Activated CD8-positive, alpha-beta T cell treated with anti-CD3 and anti-CD28 coated beads, Interleukin-2, amount 10 ng/mL, durations not matched to agents 7 days and 5 days (primary cell): ENCODE data around the gene KCNMA1. TPM values are rescaled to one million over a fixed set of nuclear protein-coding genes. Genes with fewer than 3 reads are reported as not detected.

Experiments used
- ATAC-seq: fragments of 150-1000 bp; cut with Tn5 transposase; one replicate; pipeline ENCODE4 v1.10.0; 2021; ENCODE audit warnings: moderate library complexity
- CTCF ChIA-PET: fragments of 350-600 bp; sonication (Branson Sonifier 250); formaldehyde crosslinking; loops from one replicate; lab custom pipeline; 2021; ENCODE audit warnings: antibody characterized with exemption; lab: Charles Lee
- POLR2A ChIA-PET: fragments of 350-600 bp; sonication (Branson Sonifier 250); formaldehyde crosslinking; loops from one replicate; lab custom pipeline; 2021; ENCODE audit warnings: antibody characterized with exemption; lab: Charles Lee
- DNase-seq: peaks from one replicate; pipeline ENCODE4 v3.0.0-alpha.2; 2020
- H3K27ac Mint-ChIP-seq: one replicate; pipeline ENCODE4 v1.8.0; 2021; ENCODE audit warnings: mild to moderate bottlenecking, mixed read lengths
- H3K27me3 Mint-ChIP-seq: one replicate; pipeline ENCODE4 v1.8.0; 2021; ENCODE audit warnings: low read depth, mixed read lengths
- H3K36me3 Mint-ChIP-seq: one replicate; pipeline ENCODE4 v1.8.0; 2021; ENCODE audit warnings: low read depth, mixed read lengths
- H3K4me1 Mint-ChIP-seq: one replicate; pipeline ENCODE4 v1.8.0; 2021; ENCODE audit warnings: low read depth, mixed read lengths
- H3K4me3 Mint-ChIP-seq: one replicate; pipeline ENCODE4 v1.8.0; 2021; ENCODE audit warnings: mild to moderate bottlenecking, mixed read lengths
- H3K9me3 Mint-ChIP-seq: one replicate; pipeline ENCODE4 v1.8.0; 2022; ENCODE audit warnings: mixed read lengths; ENCODE audit not compliant: insufficient read depth
- total RNA-seq, 2 experiments: library from RNA; stranded (reverse); gene quantifications; one replicate each; pipeline ENCODE4 v1.2.3, GENCODE V29; 2021

The KCNMA1 gene
- total RNA-seq, 2 experiments from 2014 or later: 0.16 TPM

GRCh38 chr10:77244286-77244685 lies 393.3 kb downstream of the KCNMA1 start:
- Mint-ChIP-seq H3K9me3 (no peaks in the 10 kb centered on the region), H3K4me1 (no peaks in the 10 kb centered on the region), H3K27ac (no peak overlapping the region), H3K27me3 (peaks cover 6% of the 10 kb centered on the region), H3K36me3 (no peaks in the 10 kb centered on the region), H3K4me3 (no peak overlapping the region)
- DNase-seq: no peak
- ChIA-PET CTCF (interaction anchor here (1.5 kb wide), 1 partner anchor 79 kb away, joined by 4 read pairs; no protein-coding TSS in a partner anchor), POLR2A (interaction anchor here (0.6 kb wide), 1 partner anchor 581 kb away, joined by 6 read pairs; no protein-coding TSS in a partner anchor)
- no peak for ATAC-seq

GRCh38 chr10:77241350-77241725 lies 396.3 kb downstream of the KCNMA1 start:
- Mint-ChIP-seq H3K9me3 (no peaks in the 10 kb centered on the region), H3K27me3 (peaks cover 6% of the 10 kb centered on the region), H3K27ac (no peak overlapping the region), H3K36me3 (no peaks in the 10 kb centered on the region), H3K4me1 (no peaks in the 10 kb centered on the region), H3K4me3 (no peak overlapping the region)
- ChIA-PET CTCF (interaction anchor here (0.8 to 1.3 kb wide), 2 partner anchors 10 to 400 kb away, joined by 3 read pairs; no protein-coding TSS in a partner anchor), POLR2A (no interaction called here)
- ATAC-seq: no peak
- DNase-seq: no peak

- ChIA-PET CTCF (interaction anchor here (1.3 kb wide), 1 partner anchor 401 kb away, joined by 3 read pairs; no protein-coding TSS in a partner anchor), POLR2A (no interaction called here)
- DNase-seq (no peak), ATAC-seq (no peak)
- H3K4me1 Mint-ChIP-seq: no peaks in the 10 kb centered on the region
- H3K9me3 Mint-ChIP-seq: no peaks in the 10 kb centered on the region
- H3K4me3 Mint-ChIP-seq: no peak overlapping the region
- peaks cover 6% of the 10 kb centered on the region for H3K27me3 Mint-ChIP-seq
- no peaks in the 10 kb centered on the region for H3K36me3 Mint-ChIP-seq
- H3K27ac Mint-ChIP-seq: no peak overlapping the region
These were observed 396.8 kb downstream of the KCNMA1 start for GRCh38 chr10:77240706-77241349.

GRCh38 chr10:77240041-77240652 lies 397.5 kb downstream of the KCNMA1 start:
- Mint-ChIP-seq H3K27me3 (peaks cover 6% of the 10 kb centered on the region), H3K4me1 (no peaks in the 10 kb centered on the region), H3K36me3 (no peaks in the 10 kb centered on the region), H3K9me3 (no peaks in the 10 kb centered on the region), H3K27ac (no peak overlapping the region), H3K4me3 (no peak overlapping the region)
- POLR2A ChIA-PET: no interaction called here
- CTCF ChIA-PET: interaction anchor here (0.6 to 0.9 kb wide), 2 partner anchors 34 to 143 kb away, joined by 3 read pairs; no protein-coding TSS in a partner anchor
- DNase-seq (no peak), ATAC-seq (no peak)

- no peak for ATAC-seq
- Mint-ChIP-seq H3K4me1 (no peaks in the 10 kb centered on the region), H3K9me3 (no peaks in the 10 kb centered on the region), H3K36me3 (no peaks in the 10 kb centered on the region), H3K27me3 (peaks cover 7% of the 10 kb centered on the region), H3K27ac (no peak overlapping the region), H3K4me3 (no peak overlapping the region)
- CTCF ChIA-PET: interaction anchor here (1.3 kb wide), 1 partner anchor 71 kb away, joined by 3 read pairs; no protein-coding TSS in a partner anchor
- POLR2A ChIA-PET: interaction anchor here (0.6 kb wide), 1 partner anchor 150 kb away, joined by 4 read pairs; no protein-coding TSS in a partner anchor
- DNase-seq: no peak
These were observed 400.5 kb downstream of the KCNMA1 start for GRCh38 chr10:77237120-77237519.

- Mint-ChIP-seq H3K27ac (no peak overlapping the region), H3K27me3 (peaks cover 10% of the 10 kb centered on the region), H3K4me3 (no peak overlapping the region), H3K9me3 (no peaks in the 10 kb centered on the region), H3K36me3 (no peaks in the 10 kb centered on the region), H3K4me1 (no peaks in the 10 kb centered on the region)
- no peak for DNase-seq
- CTCF ChIA-PET: interaction anchor here (1.3 kb wide), 1 partner anchor 70 kb away, joined by 3 read pairs; no protein-coding TSS in a partner anchor
- POLR2A ChIA-PET: interaction anchor here (0.6 kb wide), 1 partner anchor 150 kb away, joined by 4 read pairs; no protein-coding TSS in a partner anchor
- no peak for ATAC-seq
These were observed 400.9 kb downstream of the KCNMA1 start for GRCh38 chr10:77236700-77237099.

GRCh38 chr10:77236029-77236428 lies 401.6 kb downstream of the KCNMA1 start:
- Mint-ChIP-seq H3K27ac (no peak overlapping the region), H3K36me3 (no peaks in the 10 kb centered on the region), H3K4me3 (no peak overlapping the region), H3K27me3 (peaks cover 16% of the 10 kb centered on the region), H3K9me3 (no peaks in the 10 kb centered on the region), H3K4me1 (no peaks in the 10 kb centered on the region)
- CTCF ChIA-PET: interaction anchor here (1.3 kb wide), 1 partner anchor 70 kb away, joined by 3 read pairs; no protein-coding TSS in a partner anchor
- DNase-seq: no peak
- ATAC-seq: no peak
- POLR2A ChIA-PET: no interaction called here

- DNase-seq (no peak), ATAC-seq (no peak)
- H3K4me3 Mint-ChIP-seq: no peak overlapping the region
- no peaks in the 10 kb centered on the region for H3K36me3 Mint-ChIP-seq
- no peaks in the 10 kb centered on the region for H3K4me1 Mint-ChIP-seq
- no peaks in the 10 kb centered on the region for H3K9me3 Mint-ChIP-seq
- H3K27ac Mint-ChIP-seq: no peak overlapping the region
- ChIA-PET CTCF (interaction anchor here (0.9 kb wide), 1 partner anchor 16 kb away, joined by 3 read pairs; no protein-coding TSS in a partner anchor), POLR2A (no interaction called here)
- peaks cover 20% of the 10 kb centered on the region for H3K27me3 Mint-ChIP-seq
These were observed 403.0 kb downstream of the KCNMA1 start for GRCh38 chr10:77234599-77234998.

- ATAC-seq: no peak
- POLR2A ChIA-PET: no interaction called here
- H3K4me3 Mint-ChIP-seq: no peak overlapping the region
- no peaks in the 10 kb centered on the region for H3K9me3 Mint-ChIP-seq
- CTCF ChIA-PET: no interaction called here
- H3K4me1 Mint-ChIP-seq: no peaks in the 10 kb centered on the region
- no peak for DNase-seq
- H3K27ac Mint-ChIP-seq: no peak overlapping the region
- H3K27me3 Mint-ChIP-seq: peaks cover 17% of the 10 kb centered on the region
- no peaks in the 10 kb centered on the region for H3K36me3 Mint-ChIP-seq
These were observed 404.1 kb downstream of the KCNMA1 start for GRCh38 chr10:77233466-77233865.

GRCh38 chr10:77231884-77232610 lies 405.6 kb downstream of the KCNMA1 start:
- H3K9me3 Mint-ChIP-seq: no peaks in the 10 kb centered on the region
- peaks cover 17% of the 10 kb centered on the region for H3K27me3 Mint-ChIP-seq
- ATAC-seq (no peak), DNase-seq (no peak)
- H3K4me1 Mint-ChIP-seq: no peaks in the 10 kb centered on the region
- no peak overlapping the region for H3K4me3 Mint-ChIP-seq
- no peaks in the 10 kb centered on the region for H3K36me3 Mint-ChIP-seq
- ChIA-PET POLR2A (no interaction called here), CTCF (no interaction called here)
- H3K27ac Mint-ChIP-seq: no peak overlapping the region

- Mint-ChIP-seq H3K9me3 (no peaks in the 10 kb centered on the region), H3K27me3 (peaks cover 17% of the 10 kb centered on the region), H3K36me3 (no peaks in the 10 kb centered on the region), H3K27ac (no peak overlapping the region), H3K4me3 (no peak overlapping the region), H3K4me1 (no peaks in the 10 kb centered on the region)
- no peak for ATAC-seq
- ChIA-PET CTCF (no interaction called here), POLR2A (no interaction called here)
- DNase-seq: no peak
These were observed 406.2 kb downstream of the KCNMA1 start for GRCh38 chr10:77231375-77231774.
